ENCODE data around the gene MYF5. TPM values are rescaled to one million over a fixed set of nuclear protein-coding genes. Genes with fewer than 3 reads are reported as not detected.

The MYF5 gene
- total and polyA plus RNA-seq, 2 of the 4 experiments (the other 2 are of a cell fraction): not detected

- H3K27me3 ChIP-seq (ENCODE audit: control insufficient read depth, insufficient read depth, low read length): no peaks in the 10 kb centered on the region
- H4K91ac ChIP-seq (ENCODE audit: insufficient read depth, low read depth, low read length): no peak overlapping the region
- H4K5ac ChIP-seq (ENCODE audit: low read depth, low read length): no peak overlapping the region
- H3K36me3 ChIP-seq (ENCODE audit: control insufficient read depth, insufficient read depth, low read length): no peaks in the 10 kb centered on the region
- H3K4me2 ChIP-seq (ENCODE audit: low read depth, low read length): no peak overlapping the region
- in situ Hi-C loops (cut with MboI; ENCODE audit: low sequenced_read_pairs) (no loop called here), intact Hi-C loops (cut with micrococcal nuclease) (no loop called here), dilution Hi-C loops (cut with HindIII; ENCODE audit: low sequenced_read_pairs, unreplicated experiment) (no loop called here)
- no peaks in the 10 kb centered on the region for H4K20me1 ChIP-seq (ENCODE audit: insufficient read depth, low read length)
- H3K14ac ChIP-seq (replicated peaks; ENCODE audit: low read depth, low read length): no peak overlapping the region
- no peak overlapping the region for H2AK9ac ChIP-seq (replicated peaks; ENCODE audit: low read depth, low read length, poor library complexity)
- no peaks in the 10 kb centered on the region for H3K9me1 ChIP-seq (ENCODE audit: insufficient read depth, low read length)
- no peak overlapping the region for H3K9ac ChIP-seq (ENCODE audit: low read depth, low read length)
- ChIA-PET POLR2A (ENCODE audit: unreplicated experiment) (no interaction called here), CTCF (no interaction called here)
- no peak overlapping the region for H3K23ac ChIP-seq (ENCODE audit: low read depth, low read length)
- no peak for ATAC-seq (ENCODE audit: low read depth)
- DNase-seq: no peak
- no peak overlapping the region for H3K18ac ChIP-seq (ENCODE audit: low read depth, low read length)
- H2BK120ac ChIP-seq (ENCODE audit: low read depth, low read length): no peak overlapping the region
- H3K56ac ChIP-seq (ENCODE audit: extremely low read depth, insufficient read depth, low read length): no peak overlapping the region
- no peak overlapping the region for H3K4ac ChIP-seq (ENCODE audit: low read depth, low read length)
- H2BK15ac ChIP-seq (ENCODE audit: low read depth, low read length): no peak overlapping the region
- H4K8ac ChIP-seq (ENCODE audit: low read depth in 2 of 2, low read length in 2 of 2): no peak overlapping the region
- TF ChIP-seq POLR2A (IDR thresholded peaks at IDR 0.05; ENCODE audit: low read depth, low read length): no peak
- no peak for TF ChIP-seq RAD21 (IDR thresholded peaks at IDR 0.05; ENCODE audit: low read length)
- no peak for TF ChIP-seq MXI1 (IDR thresholded peaks at IDR 0.05; ENCODE audit: borderline replicate concordance, low read depth, low read length)
- TF ChIP-seq BHLHE40 (IDR thresholded peaks at IDR 0.05; ENCODE audit: low read depth, low read length): no peak
- no peak for TF ChIP-seq MAFK (IDR thresholded peaks at IDR 0.05; ENCODE audit: low read depth, low read length)
- TF ChIP-seq FOS (IDR thresholded peaks at IDR 0.05; ENCODE audit: low read depth, low read length): no peak
- H3K27ac ChIP-seq (ENCODE audit: insufficient read depth, low read length): no peak overlapping the region
- BruUV-seq (replicated peaks): no TSS peak
- no peak overlapping the region for H2AFZ ChIP-seq (replicated peaks; ENCODE audit: low read length, poor library complexity)
- no peak overlapping the region for H3K4me3 ChIP-seq (ENCODE audit: insufficient read depth, low read depth, low read length)
- no peaks in the 10 kb centered on the region for H3K4me1 ChIP-seq (ENCODE audit: control insufficient read depth, insufficient read depth, low read length)
- no peak overlapping the region for H2AK5ac ChIP-seq (ENCODE audit: low read depth, low read length)
- no peaks in the 10 kb centered on the region for H3K9me3 ChIP-seq (ENCODE audit: control insufficient read depth, insufficient read depth, low read length)
- H2BK5ac ChIP-seq (ENCODE audit: low read depth, low read length, poor library complexity, severe bottlenecking): no peak overlapping the region
- H2BK20ac ChIP-seq (ENCODE audit: low read depth, low read length): no peak overlapping the region
- H3K79me1 ChIP-seq (ENCODE audit: low read depth in 1 of 2, low read length in 2 of 2): no peaks in the 10 kb centered on the region
Observed at GRCh38 chr12:80712866-80713265, 3.8 kb upstream of the MYF5 start.
